CD4-positive, alpha-beta T cell (primary cell): ENCODE results near the gene OTX1. TPM values are rescaled to one million over a fixed set of nuclear protein-coding genes. Genes with fewer than 3 reads are reported as not detected.

ENCODE experiments used
- ATAC-seq: fragments of 200-7000 bp; cut with Tn5 transposase; one replicate; pipeline ENCODE4 v1.10.0; 2022; ENCODE audit warnings: mild to moderate bottlenecking; ENCODE audit not compliant: poor library complexity
- CTCF ChIA-PET: fragments of 350-600 bp; sonication (Branson Sonifier 250); formaldehyde crosslinking; loops from one replicate; lab custom pipeline; 2021; ENCODE audit warnings: antibody characterized with exemption, inconsistent platforms; lab: Charles Lee
- POLR2A ChIA-PET: fragments of 350-600 bp; sonication (Branson Sonifier 250); formaldehyde crosslinking; loops from one replicate; lab custom pipeline; 2021; ENCODE audit warnings: antibody characterized with exemption, inconsistent platforms; lab: Charles Lee
- DNase-seq, 14 experiments: peaks; one replicate each; pipeline ENCODE4 v3.0.0-alpha.2; 2013 to 2020; ENCODE audit warnings: mixed read lengths in 2 of 14
- H3K27ac ChIP-seq, 2 donors: one replicate each; pipeline versions ENCODE4 v1.5.1 to v1.7.0; 2013; ENCODE audit warnings: low read length in 2 of 2, low read depth in 1 of 2, mild to moderate bottlenecking in 1 of 2
- H3K27me3 ChIP-seq, 2 experiments: 1 replicate in 1 of 2; 2 replicates in 1 of 2; pipeline versions ENCODE4 v1.6.1 to v1.7.0; 2013; ENCODE audit warnings: low read length in 2 of 2, control low read depth in 1 of 2, mild to moderate bottlenecking in 1 of 2, moderate library complexity in 1 of 2; ENCODE audit not compliant: insufficient read depth in 2 of 2, control insufficient read depth in 1 of 2
- H3K36me3 ChIP-seq: one replicate; pipeline ENCODE4 v1.6.1; 2013; ENCODE audit warnings: low read length, control low read depth; ENCODE audit not compliant: insufficient read depth
- H3K4me1 ChIP-seq: one replicate; pipeline ENCODE4 v1.6.1; 2013; ENCODE audit warnings: low read length, control low read depth; ENCODE audit not compliant: insufficient read depth
- H3K4me3 ChIP-seq: one replicate; pipeline ENCODE4 v1.5.1; 2013; ENCODE audit warnings: mild to moderate bottlenecking, low read length, moderate library complexity
- H3K9me3 ChIP-seq, 2 experiments: 1 replicate in 1 of 2; 2 replicates in 1 of 2; pipeline versions ENCODE4 v1.6.1 to v1.7.0; 2013; ENCODE audit warnings: low read length in 2 of 2, mild to moderate bottlenecking in 2 of 2, control low read depth in 1 of 2, moderate library complexity in 1 of 2; ENCODE audit not compliant: control insufficient read depth in 1 of 2, insufficient read depth in 1 of 2
- H3K27ac Mint-ChIP-seq: one replicate; pipeline ENCODE4 v1.8.0; 2020; ENCODE audit warnings: mixed read lengths
- H3K27me3 Mint-ChIP-seq: one replicate; pipeline ENCODE4 v1.8.0; 2021; ENCODE audit warnings: mixed read lengths
- H3K36me3 Mint-ChIP-seq: one replicate; pipeline ENCODE4 v1.8.0; 2021; ENCODE audit warnings: low read depth, mixed read lengths
- H3K4me1 Mint-ChIP-seq: one replicate; pipeline ENCODE4 v1.8.0; 2021; ENCODE audit warnings: low read depth, mixed read lengths
- H3K4me3 Mint-ChIP-seq: one replicate; pipeline ENCODE4 v1.8.0; 2020; ENCODE audit warnings: mild to moderate bottlenecking, mixed read lengths
- H3K9me3 Mint-ChIP-seq: one replicate; pipeline ENCODE4 v1.8.0; 2020; ENCODE audit warnings: mixed read lengths
- CTCF ChIP-seq: fragments of 200-600 bp; IDR thresholded peaks from one replicate; pipeline ENCODE4 v1.8.0; 2022; ENCODE audit warnings: antibody characterized with exemption, mild to moderate bottlenecking
- intact Hi-C, 2 experiments: fragments of 100-400 bp; cut with DNase I in 1 of 2; cut with micrococcal nuclease in 1 of 2; formaldehyde crosslinking; loops; one replicate each; pipeline versions ENCODE4 v1.15.1 to v1.9.0; 2023 to 2025; cut with DNase I, micrococcal nuclease
- total RNA-seq, 174 experiments: library from RNA in 2 of 174; stranded (reverse) in 2 of 174; gene quantifications; one replicate each; pipeline ENCODE4 v1.2.3 and lab custom pipeline; 2021 to 2026

Gene OTX1
- total RNA-seq, 2 experiments from 2014 or later = not detected

DNA sequence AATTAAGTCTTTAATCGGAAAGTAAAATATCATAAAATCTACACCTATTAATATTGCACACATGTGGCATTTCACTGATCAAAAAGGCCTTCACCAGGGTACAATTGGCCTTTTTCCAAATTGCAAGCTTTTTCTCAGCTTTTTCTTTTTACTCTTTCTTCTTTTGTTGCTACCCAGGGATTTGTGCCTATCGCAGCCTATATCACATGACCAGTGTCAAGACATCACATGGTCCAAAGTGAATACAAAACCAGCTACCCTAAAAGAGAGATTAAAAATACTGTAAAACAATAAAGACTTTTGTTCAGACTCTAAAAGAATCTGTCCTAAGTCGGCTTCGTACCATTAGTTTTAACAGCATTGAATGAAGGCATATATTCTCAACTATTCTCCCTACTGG lies 15.0 kb upstream of the OTX1 start:
- ATAC-seq (no peak), DNase-seq (no peak)
- Histone ChIP-seq H3K9me3 (no peaks in the 10 kb centered on the region), H3K36me3 (no peaks in the 10 kb centered on the region), H3K4me3 (no peak overlapping the region), H3K27me3 (no peaks in the 10 kb centered on the region), H3K4me1 (no peaks in the 10 kb centered on the region), H3K27ac (no peak overlapping the region)
- no peaks in the 10 kb centered on the region for H3K4me1 Mint-ChIP-seq
- no peak overlapping the region for H3K27ac Mint-ChIP-seq
- no peak for TF ChIP-seq CTCF
- no peak overlapping the region for H3K4me3 Mint-ChIP-seq
- ChIA-PET CTCF (no interaction called here), POLR2A (no interaction called here)
- H3K27me3 Mint-ChIP-seq = peaks cover 5% of the 10 kb centered on the region
- H3K9me3 Mint-ChIP-seq = no peaks in the 10 kb centered on the region
- no peaks in the 10 kb centered on the region for H3K36me3 Mint-ChIP-seq
- intact Hi-C loops = no loop called here

GRCh38 chr2:63038034-63038433 lies 12.6 kb upstream of the OTX1 start:
- Mint-ChIP-seq H3K36me3 (no peaks in the 10 kb centered on the region), H3K27me3 (peaks cover 13% of the 10 kb centered on the region), H3K4me3 (no peak overlapping the region), H3K9me3 (no peaks in the 10 kb centered on the region), H3K27ac (no peak overlapping the region), H3K4me1 (no peaks in the 10 kb centered on the region)
- intact Hi-C loops = no loop called here
- DNase-seq (no peak), ATAC-seq (no peak)
- H3K4me1 ChIP-seq = no peaks in the 10 kb centered on the region
- CTCF ChIA-PET = no interaction called here
- no peak for TF ChIP-seq CTCF
- POLR2A ChIA-PET = no interaction called here
- H3K27ac ChIP-seq = no peak overlapping the region
- H3K27me3 ChIP-seq = no peaks in the 10 kb centered on the region
- H3K4me3 ChIP-seq = no peak overlapping the region
- H3K36me3 ChIP-seq = no peaks in the 10 kb centered on the region
- H3K9me3 ChIP-seq = no peaks in the 10 kb centered on the region

DNA sequence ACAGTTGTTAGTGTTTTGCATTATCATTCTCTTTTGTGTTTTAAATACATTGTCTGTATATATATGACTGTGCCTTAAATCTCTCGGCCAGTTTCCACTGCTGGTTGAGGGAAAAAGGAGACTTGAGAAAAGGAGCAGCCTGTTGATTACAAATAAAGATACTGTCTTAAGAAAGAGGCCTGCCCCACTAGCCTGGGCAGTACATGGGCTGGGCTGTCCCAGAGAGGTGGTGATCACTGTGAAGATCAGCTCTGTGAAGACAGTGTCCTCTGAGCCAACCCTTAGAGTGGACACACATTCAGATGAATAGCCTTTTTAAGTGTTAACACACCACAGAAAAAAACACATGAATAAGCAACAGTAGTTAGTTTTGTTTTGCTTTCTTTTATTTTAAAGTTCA lies 10.0 kb upstream of the OTX1 start:
- peaks cover 4 to 17% of the 10 kb centered on the region in 2 experiments for H3K27me3 ChIP-seq
- peaks cover under 1% of the 10 kb centered on the region for H3K4me1 Mint-ChIP-seq
- TF ChIP-seq CTCF = no peak
- CTCF ChIA-PET = no interaction called here
- H3K4me3 ChIP-seq = no peak overlapping the region
- no peak for ATAC-seq
- H3K4me3 Mint-ChIP-seq = no peak overlapping the region
- POLR2A ChIA-PET = no interaction called here
- peaks cover 35% of the 10 kb centered on the region for H3K27me3 Mint-ChIP-seq
- H3K36me3 ChIP-seq = no peaks in the 10 kb centered on the region
- H3K36me3 Mint-ChIP-seq = peaks cover 16% of the 10 kb centered on the region
- intact Hi-C loops = no loop called here
- no peak for DNase-seq
- no peak overlapping the region for H3K27ac Mint-ChIP-seq
- H3K27ac ChIP-seq = no peak overlapping the region
- no peaks in the 10 kb centered on the region for H3K4me1 ChIP-seq
- H3K9me3 ChIP-seq = peaks cover 0 to 6% of the 10 kb centered on the region in 2 experiments
- no peaks in the 10 kb centered on the region for H3K9me3 Mint-ChIP-seq
